ENCODE results near the gene NAA25.

Gene NAA25

GRCh38 chr12:112133418-112133817, 24.8 kb upstream of the NAA25 start:
- no peak overlapping the region for H3K9ac ChIP-seq (ENCODE audit: low read length in 5 of 5)
- peaks cover 19 to 40% (median 35%) of the 10 kb centered on the region in 5 donors for H3K36me3 ChIP-seq (ENCODE audit: control insufficient read depth in 5 of 5, insufficient read depth in 5 of 5, low read length in 5 of 5)
- H3K4me1 ChIP-seq (ENCODE audit: control insufficient read depth in 5 of 5, insufficient read depth in 5 of 5, low read length in 5 of 5), result peaks cover 0 to 24% (median 17%) of the 10 kb centered on the region in 5 donors
- no peaks in the 10 kb centered on the region for H3K27me3 ChIP-seq (ENCODE audit: control insufficient read depth in 5 of 5, insufficient read depth in 4 of 5, low read length in 5 of 5)
- no peak overlapping the region for H3K4me3 ChIP-seq (ENCODE audit: low read depth in 1 of 5, low read length in 5 of 5)
- H3K9me3 ChIP-seq (ENCODE audit: control insufficient read depth in 5 of 5, low read length in 5 of 5), result no peaks in the 10 kb centered on the region
- no peak overlapping the region for H3K27ac ChIP-seq (ENCODE audit: low read depth, low read length)

DNA sequence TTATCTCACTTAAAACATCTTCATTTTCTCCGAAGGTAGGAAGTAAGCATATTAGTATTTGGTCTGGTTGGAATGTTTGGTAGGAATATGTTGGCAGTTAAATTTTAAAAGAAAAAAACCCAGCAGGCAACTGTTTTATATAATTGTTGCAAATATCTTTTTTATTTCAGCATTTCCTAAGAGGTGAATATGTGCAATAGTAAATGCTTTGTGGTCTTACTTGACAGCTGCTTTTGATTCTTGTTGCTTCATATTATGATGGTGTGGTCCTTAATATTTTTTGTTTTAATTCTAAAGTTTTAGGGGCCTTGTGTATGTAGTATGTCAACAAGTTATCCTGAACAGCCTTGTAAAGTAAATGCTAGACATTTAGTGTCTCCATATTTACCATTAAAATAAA, 23.1 kb upstream of the NAA25 start:
- H3K36me3 ChIP-seq (ENCODE audit: control insufficient read depth in 5 of 5, insufficient read depth in 5 of 5, low read length in 5 of 5), result peaks cover 19 to 27% (median 23%) of the 10 kb centered on the region in 5 donors
- H3K9ac ChIP-seq (ENCODE audit: low read length in 5 of 5), result peak overlapping the region in 1 of 5 donors; percentile 8
- no peaks in the 10 kb centered on the region for H3K9me3 ChIP-seq (ENCODE audit: control insufficient read depth in 5 of 5, low read length in 5 of 5)
- H3K27ac ChIP-seq (ENCODE audit: low read depth, low read length), result peak overlapping the region; percentile 52
- no peak overlapping the region for H3K4me3 ChIP-seq (ENCODE audit: low read depth in 1 of 5, low read length in 5 of 5)
- H3K4me1 ChIP-seq (ENCODE audit: control insufficient read depth in 5 of 5, insufficient read depth in 5 of 5, low read length in 5 of 5), result peaks cover 0 to 31% (median 24%) of the 10 kb centered on the region in 5 donors
- no peaks in the 10 kb centered on the region for H3K27me3 ChIP-seq (ENCODE audit: control insufficient read depth in 5 of 5, insufficient read depth in 4 of 5, low read length in 5 of 5)

- Histone ChIP-seq H3K36me3 (ENCODE audit: control insufficient read depth in 5 of 5, insufficient read depth in 5 of 5, low read length in 5 of 5) (peaks cover 11 to 17% (median 14%) of the 10 kb centered on the region in 5 donors), H3K4me3 (ENCODE audit: low read depth in 1 of 5, low read length in 5 of 5) (peak overlapping the region in 4 of 5 donors; percentile 7 to 52 (median 34)), H3K9ac (ENCODE audit: low read length in 5 of 5) (peak overlapping the region in 4 of 5 donors; percentile 6 to 56 (median 54)), H3K9me3 (ENCODE audit: control insufficient read depth in 5 of 5, low read length in 5 of 5) (no peaks in the 10 kb centered on the region), H3K27ac (ENCODE audit: low read depth, low read length) (peak overlapping the region; percentile 52), H3K27me3 (ENCODE audit: control insufficient read depth in 5 of 5, insufficient read depth in 4 of 5, low read length in 5 of 5) (no peaks in the 10 kb centered on the region), H3K4me1 (ENCODE audit: control insufficient read depth in 5 of 5, insufficient read depth in 5 of 5, low read length in 5 of 5) (peaks cover 0 to 42% (median 34%) of the 10 kb centered on the region in 5 donors)
Measured at GRCh38 chr12:112130441-112130998, 21.9 kb upstream of the NAA25 start.

DNA sequence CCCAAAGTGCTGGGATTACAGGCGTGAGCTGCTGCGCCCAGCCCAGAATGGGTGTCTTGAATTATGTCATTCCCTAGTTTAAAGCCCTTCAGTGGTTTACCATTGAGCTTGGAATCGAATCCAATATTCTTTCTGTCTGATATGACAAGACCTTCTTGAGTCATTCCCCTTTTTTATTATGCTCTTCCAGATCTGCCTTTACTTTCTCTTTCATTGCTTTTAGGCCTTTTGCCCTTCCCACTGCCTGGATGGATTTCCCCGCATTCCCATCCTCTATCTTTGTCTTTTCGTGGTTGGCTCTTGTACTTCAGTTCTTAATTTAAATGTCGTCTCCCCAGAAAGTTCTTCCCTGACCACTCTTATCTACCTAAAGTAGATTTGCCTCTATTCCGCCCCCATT, 18.3 kb upstream of the NAA25 start:
- peaks cover 4 to 56% (median 55%) of the 10 kb centered on the region in 5 donors for H3K4me1 ChIP-seq (ENCODE audit: control insufficient read depth in 5 of 5, insufficient read depth in 5 of 5, low read length in 5 of 5)
- peak overlapping the region in 1 of 5 donors; percentile 22 for H3K4me3 ChIP-seq (ENCODE audit: low read depth in 1 of 5, low read length in 5 of 5)
- no peaks in the 10 kb centered on the region for H3K27me3 ChIP-seq (ENCODE audit: control insufficient read depth in 5 of 5, insufficient read depth in 4 of 5, low read length in 5 of 5)
- peaks cover 0 to 6% (median 0%) of the 10 kb centered on the region in 5 donors for H3K36me3 ChIP-seq (ENCODE audit: control insufficient read depth in 5 of 5, insufficient read depth in 5 of 5, low read length in 5 of 5)
- H3K9me3 ChIP-seq (ENCODE audit: control insufficient read depth in 5 of 5, low read length in 5 of 5), result no peaks in the 10 kb centered on the region
- peak overlapping the region in 2 of 5 donors; percentile 37 to 62 for H3K9ac ChIP-seq (ENCODE audit: low read length in 5 of 5)
- peak overlapping the region; percentile 92 for H3K27ac ChIP-seq (ENCODE audit: low read depth, low read length)

DNA sequence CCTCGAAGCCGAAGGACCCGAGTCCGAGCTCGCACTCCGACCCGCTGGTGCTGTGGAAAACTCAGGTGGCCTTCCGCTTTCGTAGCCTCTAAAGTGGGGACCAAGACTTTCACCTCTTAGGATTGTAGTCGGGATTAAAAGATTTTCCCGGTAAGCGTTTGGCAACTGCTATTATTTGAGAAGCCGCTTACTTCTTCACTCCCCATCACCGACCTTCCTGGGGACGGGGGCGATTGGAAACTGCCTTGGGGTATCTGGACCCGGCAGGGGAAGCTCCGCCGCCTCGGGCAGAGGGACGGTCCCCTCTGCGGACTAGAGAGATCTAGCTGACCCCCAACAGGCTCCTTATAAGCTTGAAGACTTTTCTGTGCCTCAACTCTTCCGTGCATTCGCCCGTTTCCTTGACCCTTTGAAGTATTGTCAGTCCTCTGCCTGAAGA, 17.4 kb upstream of the NAA25 start:
- Histone ChIP-seq H3K4me3 (ENCODE audit: low read depth in 1 of 5, low read length in 5 of 5) (peak overlapping the region; percentile 71 to 97 (median 94)), H3K9ac (ENCODE audit: low read length in 5 of 5) (peak overlapping the region; percentile 56 to 95 (median 88)), H3K27me3 (ENCODE audit: control insufficient read depth in 5 of 5, insufficient read depth in 4 of 5, low read length in 5 of 5) (no peaks in the 10 kb centered on the region), H3K4me1 (ENCODE audit: control insufficient read depth in 5 of 5, insufficient read depth in 5 of 5, low read length in 5 of 5) (peaks cover 4 to 53% (median 50%) of the 10 kb centered on the region in 5 donors), H3K27ac (ENCODE audit: low read depth, low read length) (peak overlapping the region; percentile 92), H3K36me3 (ENCODE audit: control insufficient read depth in 5 of 5, insufficient read depth in 5 of 5, low read length in 5 of 5) (peaks cover 0 to 6% (median 0%) of the 10 kb centered on the region in 5 donors), H3K9me3 (ENCODE audit: control insufficient read depth in 5 of 5, low read length in 5 of 5) (no peaks in the 10 kb centered on the region)

GRCh38 chr12:112125250-112125999, 16.8 kb upstream of the NAA25 start, which contains the start of gene TRAFD1:
TRAFD1 (plus strand) TSS chr12:112125560; CDS start chr12:112130523, 4,963 bp downstream.
- Histone ChIP-seq H3K9me3 (ENCODE audit: control insufficient read depth in 5 of 5, low read length in 5 of 5) (no peaks in the 10 kb centered on the region), H3K36me3 (ENCODE audit: control insufficient read depth in 5 of 5, insufficient read depth in 5 of 5, low read length in 5 of 5) (peaks cover 0 to 1% (median 0%) of the 10 kb centered on the region in 5 donors), H3K27ac (ENCODE audit: low read depth, low read length) (peak within 1 kb of the TSS; percentile 92), H3K9ac (ENCODE audit: low read length in 5 of 5) (peak within 1 kb of the TSS; percentile 56 to 95 (median 88)), H3K4me3 (ENCODE audit: low read depth in 1 of 5, low read length in 5 of 5) (peak within 1 kb of the TSS; percentile 73 to 97 (median 94)), H3K4me1 (ENCODE audit: control insufficient read depth in 5 of 5, insufficient read depth in 5 of 5, low read length in 5 of 5) (peaks cover 4 to 49% (median 45%) of the 10 kb centered on the region in 5 donors), H3K27me3 (ENCODE audit: control insufficient read depth in 5 of 5, insufficient read depth in 4 of 5, low read length in 5 of 5) (no peaks in the 10 kb centered on the region)

DNA sequence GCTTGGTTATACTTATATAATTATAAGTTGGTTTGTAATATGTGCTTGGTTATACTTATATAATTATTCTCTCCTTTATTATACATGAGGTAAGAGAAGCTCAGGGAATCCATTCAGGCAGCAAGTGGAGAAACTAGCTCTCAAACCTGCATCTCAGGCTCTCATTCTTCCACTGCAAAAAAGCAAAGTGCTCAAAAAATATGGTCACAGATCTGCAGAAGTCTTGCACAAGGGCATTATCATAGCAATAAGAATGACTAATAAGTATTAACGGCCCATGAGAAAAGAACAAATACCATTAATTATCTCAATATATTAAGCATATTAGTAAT, 16.3 kb upstream of the NAA25 start:
- H3K36me3 ChIP-seq (ENCODE audit: control insufficient read depth in 5 of 5, insufficient read depth in 5 of 5, low read length in 5 of 5), result no peaks in the 10 kb centered on the region
- H3K9me3 ChIP-seq (ENCODE audit: control insufficient read depth in 5 of 5, low read length in 5 of 5), result no peaks in the 10 kb centered on the region
- peaks cover 4 to 47% (median 40%) of the 10 kb centered on the region in 5 donors for H3K4me1 ChIP-seq (ENCODE audit: control insufficient read depth in 5 of 5, insufficient read depth in 5 of 5, low read length in 5 of 5)
- peak overlapping the region; percentile 92 for H3K27ac ChIP-seq (ENCODE audit: low read depth, low read length)
- no peak overlapping the region for H3K9ac ChIP-seq (ENCODE audit: low read length in 5 of 5)
- peak overlapping the region in 2 of 5 donors; percentile 83 to 97 for H3K4me3 ChIP-seq (ENCODE audit: low read depth in 1 of 5, low read length in 5 of 5)
- H3K27me3 ChIP-seq (ENCODE audit: control insufficient read depth in 5 of 5, insufficient read depth in 4 of 5, low read length in 5 of 5), result no peaks in the 10 kb centered on the region

DNA sequence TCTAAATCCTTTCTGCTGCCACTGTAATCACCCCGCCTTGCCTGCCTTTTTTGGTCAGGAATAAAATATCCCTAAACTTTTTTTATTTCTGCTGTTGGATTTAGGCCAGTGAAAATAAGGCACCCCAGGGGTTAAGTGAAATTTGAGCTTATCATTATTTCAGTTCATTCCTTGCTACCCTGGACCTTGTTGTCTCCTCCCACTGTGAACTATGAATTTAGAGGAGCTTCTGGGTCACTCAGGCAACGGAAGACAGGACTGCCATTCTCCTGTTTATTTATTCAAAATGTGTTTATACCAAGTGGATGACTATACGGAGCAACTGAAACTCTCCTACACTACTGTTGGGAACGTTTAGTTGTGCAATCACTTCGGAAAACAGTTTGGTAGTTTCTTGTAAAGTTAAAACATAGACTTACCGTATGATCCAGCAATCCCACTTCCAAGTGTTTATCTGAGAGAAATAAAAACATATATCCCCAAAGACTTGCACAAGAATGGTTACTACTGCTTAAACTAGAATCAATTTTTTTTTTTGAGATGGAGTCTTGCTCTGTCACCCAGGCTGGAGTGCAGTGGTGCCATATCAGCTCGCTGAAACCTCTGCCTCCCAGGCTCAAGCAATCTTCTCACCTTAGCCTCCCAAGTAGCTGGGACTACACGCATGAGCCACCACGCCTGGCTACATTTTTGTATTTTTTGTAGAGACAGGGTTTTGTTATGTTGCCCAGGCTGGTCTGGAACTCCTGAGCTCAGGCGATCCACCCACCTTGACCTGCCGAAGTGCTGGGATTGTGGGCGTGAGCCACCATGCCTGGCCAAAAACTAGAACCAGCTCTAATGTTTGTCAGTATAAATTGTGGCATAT, 14.5 kb upstream of the NAA25 start:
- no peaks in the 10 kb centered on the region for H3K9me3 ChIP-seq (ENCODE audit: control insufficient read depth in 5 of 5, low read length in 5 of 5)
- no peaks in the 10 kb centered on the region for H3K27me3 ChIP-seq (ENCODE audit: control insufficient read depth in 5 of 5, insufficient read depth in 4 of 5, low read length in 5 of 5)
- H3K9ac ChIP-seq (ENCODE audit: low read length in 5 of 5), result no peak overlapping the region
- no peaks in the 10 kb centered on the region for H3K36me3 ChIP-seq (ENCODE audit: control insufficient read depth in 5 of 5, insufficient read depth in 5 of 5, low read length in 5 of 5)
- peak overlapping the region; percentile 55 for H3K27ac ChIP-seq (ENCODE audit: low read depth, low read length)
- H3K4me1 ChIP-seq (ENCODE audit: control insufficient read depth in 5 of 5, insufficient read depth in 5 of 5, low read length in 5 of 5), result peaks cover 4 to 43% (median 38%) of the 10 kb centered on the region in 5 donors
- no peak overlapping the region for H3K4me3 ChIP-seq (ENCODE audit: low read depth in 1 of 5, low read length in 5 of 5)

- Histone ChIP-seq H3K27ac (ENCODE audit: low read depth, low read length) (peak overlapping the region; percentile 55), H3K9me3 (ENCODE audit: control insufficient read depth in 5 of 5, low read length in 5 of 5) (no peaks in the 10 kb centered on the region), H3K27me3 (ENCODE audit: control insufficient read depth in 5 of 5, insufficient read depth in 4 of 5, low read length in 5 of 5) (no peaks in the 10 kb centered on the region), H3K4me3 (ENCODE audit: low read depth in 1 of 5, low read length in 5 of 5) (peak overlapping the region in 1 of 5 donors; percentile 25), H3K9ac (ENCODE audit: low read length in 5 of 5) (no peak overlapping the region), H3K36me3 (ENCODE audit: control insufficient read depth in 5 of 5, insufficient read depth in 5 of 5, low read length in 5 of 5) (no peaks in the 10 kb centered on the region), H3K4me1 (ENCODE audit: control insufficient read depth in 5 of 5, insufficient read depth in 5 of 5, low read length in 5 of 5) (peaks cover 4 to 41% (median 37%) of the 10 kb centered on the region in 5 donors)
Measured at GRCh38 chr12:112121780-112122565, 13.4 kb upstream of the NAA25 start.

Data from subcutaneous abdominal adipose tissue (tissue), 5 donors.